ENCODE results near the gene ZNF536. TPM values are rescaled to one million over a fixed set of nuclear protein-coding genes. Genes with fewer than 3 reads are reported as not detected.

The ZNF536 gene
- total RNA-seq, 1 donor from 2014 or later = not detected

GRCh38 chr19:30580673-30581072 is 208.5 kb downstream of the ZNF536 start:
- Histone ChIP-seq H3K27me3 (ENCODE audit: control insufficient read depth, insufficient read depth, low read length) (no peaks in the 10 kb centered on the region), H3K4me3 (ENCODE audit: low read depth, low read length) (no peak overlapping the region), H3K36me3 (ENCODE audit: control insufficient read depth, insufficient read depth, low read length) (no peaks in the 10 kb centered on the region)
- no peak for TF ChIP-seq CTCF (IDR thresholded peaks at IDR 0.05; ENCODE audit: insufficient read depth, low read length, severe bottlenecking)
- DNase-seq (ENCODE audit: low read depth) = no peak
- FAIRE-seq = no peak

DNA sequence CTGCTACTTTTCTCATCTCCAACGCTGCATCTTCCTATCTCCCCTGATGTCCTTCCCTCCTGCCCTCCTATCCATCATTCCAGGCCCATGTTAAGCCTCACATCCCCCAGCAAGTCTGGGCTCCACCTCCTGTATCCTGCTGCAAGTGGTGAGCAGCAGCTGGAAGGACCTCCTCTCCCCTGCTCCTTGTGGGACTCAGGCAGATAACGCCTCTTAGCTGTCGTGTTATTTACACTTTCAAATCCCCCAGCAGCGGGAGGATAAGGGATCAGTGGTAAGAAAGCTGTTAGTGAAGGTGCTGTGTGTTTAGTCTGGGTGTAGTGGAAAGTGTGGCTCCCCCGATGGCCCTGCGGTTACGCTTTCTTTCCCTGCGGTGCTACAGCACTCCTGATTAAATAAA is 211.9 kb downstream of the ZNF536 start:
- no peak for DNase-seq (ENCODE audit: low read depth)
- no peaks in the 10 kb centered on the region for H3K27me3 ChIP-seq (ENCODE audit: control insufficient read depth, insufficient read depth, low read length)
- TF ChIP-seq CTCF (IDR thresholded peaks at IDR 0.05; ENCODE audit: insufficient read depth, low read length, severe bottlenecking) = no peak
- H3K36me3 ChIP-seq (ENCODE audit: control insufficient read depth, insufficient read depth, low read length) = no peaks in the 10 kb centered on the region
- no peak overlapping the region for H3K4me3 ChIP-seq (ENCODE audit: low read depth, low read length)
- FAIRE-seq = no peak

GRCh38 chr19:30587869-30588268 is 215.7 kb downstream of the ZNF536 start:
- Histone ChIP-seq H3K4me3 (ENCODE audit: low read depth, low read length) (no peak overlapping the region), H3K27me3 (ENCODE audit: control insufficient read depth, insufficient read depth, low read length) (no peaks in the 10 kb centered on the region), H3K36me3 (ENCODE audit: control insufficient read depth, insufficient read depth, low read length) (no peaks in the 10 kb centered on the region)
- no peak for DNase-seq (ENCODE audit: low read depth)
- FAIRE-seq = peak; percentile 7
- no peak for TF ChIP-seq CTCF (IDR thresholded peaks at IDR 0.05; ENCODE audit: insufficient read depth, low read length, severe bottlenecking)

DNA sequence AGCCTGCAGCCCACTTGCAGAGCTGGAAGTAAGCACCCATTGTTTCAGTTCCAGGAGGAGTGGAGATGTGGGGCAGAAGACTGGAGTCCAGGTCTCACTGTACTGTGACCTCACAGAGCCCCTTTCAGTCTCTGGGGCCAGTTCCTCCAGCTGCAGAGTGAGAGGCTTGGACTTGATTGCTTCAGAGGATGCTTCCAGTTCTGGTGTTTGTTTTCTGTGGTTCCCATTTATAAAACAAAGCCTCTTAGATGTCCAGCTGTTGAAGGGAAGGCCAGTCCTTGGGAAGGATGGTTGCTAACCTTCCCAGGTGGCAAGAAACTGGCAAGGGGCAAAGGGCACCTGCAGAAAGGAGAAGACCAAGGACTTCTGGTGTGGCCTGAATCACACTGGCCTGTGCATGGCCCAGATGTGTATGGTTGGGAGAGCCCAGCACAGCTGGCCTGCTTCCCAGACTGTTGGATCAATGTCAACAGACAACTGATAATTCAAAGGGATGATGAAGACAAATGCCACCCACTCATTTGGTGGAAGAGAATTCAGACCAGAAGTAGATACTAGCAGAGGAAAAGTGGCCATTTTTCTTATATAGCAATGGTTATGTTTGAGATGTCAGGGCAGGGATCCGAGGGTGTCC is 218.5 kb downstream of the ZNF536 start:
- FAIRE-seq = no peak
- no peak for TF ChIP-seq CTCF (IDR thresholded peaks at IDR 0.05; ENCODE audit: insufficient read depth, low read length, severe bottlenecking)
- Histone ChIP-seq H3K36me3 (ENCODE audit: control insufficient read depth, insufficient read depth, low read length) (no peaks in the 10 kb centered on the region), H3K4me3 (ENCODE audit: low read depth, low read length) (no peak overlapping the region), H3K27me3 (ENCODE audit: control insufficient read depth, insufficient read depth, low read length) (no peaks in the 10 kb centered on the region)
- no peak for DNase-seq (ENCODE audit: low read depth)

- DNase-seq (ENCODE audit: low read depth) (no peak), FAIRE-seq (no peak)
- H3K4me3 ChIP-seq (ENCODE audit: low read depth, low read length) = no peak overlapping the region
- no peaks in the 10 kb centered on the region for H3K27me3 ChIP-seq (ENCODE audit: control insufficient read depth, insufficient read depth, low read length)
- H3K36me3 ChIP-seq (ENCODE audit: control insufficient read depth, insufficient read depth, low read length) = no peaks in the 10 kb centered on the region
- no peak for TF ChIP-seq CTCF (IDR thresholded peaks at IDR 0.05; ENCODE audit: insufficient read depth, low read length, severe bottlenecking)
These were observed 221.2 kb downstream of the ZNF536 start for GRCh38 chr19:30593356-30593755.

Measured in bronchial epithelial cell (primary cell).